Smooth muscle cell (in vitro differentiated cells): ENCODE data around the gene SORCS2. TPM values are rescaled to one million over a fixed set of nuclear protein-coding genes. Genes with fewer than 3 reads are reported as not detected.

Experiments used
- DNase-seq: peaks from one replicate; lab custom pipeline; 2025; ENCODE audit not compliant: unreplicated experiment; lab: John Stamatoyannopoulos, UW
- H2AFZ ChIP-seq: fragments of 200-600 bp; sonication (generic); 2 replicates; pipeline ENCODE4 v1.6.0; 2016; ENCODE audit warnings: antibody characterized with exemption, low read depth, mild to moderate bottlenecking
- H3F3A ChIP-seq: fragments of 200-600 bp; sonication (generic); 2 replicates; pipeline ENCODE4 v1.6.0; 2017; ENCODE audit warnings: antibody characterized with exemption, low read depth
- H3K27ac ChIP-seq: fragments of 200-600 bp; sonication (generic); 2 replicates; pipeline ENCODE4 v1.5.1; 2016; ENCODE audit warnings: low read depth, mild to moderate bottlenecking
- H3K27me3 ChIP-seq: fragments of 200-600 bp; sonication (generic); 2 replicates; pipeline ENCODE4 v1.6.1; 2016; ENCODE audit warnings: low read depth, mild to moderate bottlenecking
- H3K36me3 ChIP-seq: fragments of 200-600 bp; sonication (generic); 2 replicates; pipeline ENCODE4 v1.5.1; 2016; ENCODE audit warnings: low read depth
- H3K4me1 ChIP-seq: fragments of 200-600 bp; sonication (generic); 2 replicates; pipeline ENCODE4 v1.5.1; 2016; ENCODE audit warnings: low read depth
- H3K4me2 ChIP-seq: fragments of 200-600 bp; sonication (generic); 2 replicates; pipeline ENCODE4 v1.6.0; 2016; ENCODE audit warnings: mild to moderate bottlenecking
- H3K4me3 ChIP-seq: fragments of 200-600 bp; sonication (generic); 2 replicates; pipeline ENCODE4 v1.5.1; 2016; ENCODE audit warnings: mild to moderate bottlenecking
- H3K79me2 ChIP-seq: fragments of 200-600 bp; sonication (generic); 2 replicates; pipeline ENCODE4 v1.6.0; 2016; ENCODE audit warnings: low read depth, mild to moderate bottlenecking
- H3K9ac ChIP-seq: fragments of 200-600 bp; sonication (generic); 2 replicates; pipeline ENCODE4 v1.6.0; 2016; ENCODE audit warnings: low read depth
- H3K9me3 ChIP-seq: fragments of 200-600 bp; sonication (generic); replicated peaks from 2 replicates; pipeline ENCODE4 v1.5.1; 2016; ENCODE audit warnings: low read depth
- H4K20me1 ChIP-seq: fragments of 200-600 bp; sonication (generic); 2 replicates; pipeline ENCODE4 v1.6.0; 2016; ENCODE audit warnings: low read depth
- WGBS: methylation state at CpG from one replicate; pipeline ENCODE4 v1.1.7; 2016; ENCODE audit warnings: low lambda C conversion rate; 5-methylcytosine and 5-hydroxymethylcytosine counted together
- polyA plus RNA-seq: library from polyadenylated mRNA; unstranded; fragments of >200 nt; fragmentation: Nextera tagmentation; extraction: Ambion mirVana; gene quantifications from 2 replicates; pipeline ENCODE4 v1.2.1, GENCODE V29; 2016
- total RNA-seq: library from RNA; depleted of rRNA; stranded (reverse); fragments of >200 nt; gene quantifications from 2 replicates; pipeline ENCODE4 v1.2.3, GENCODE V29; 2014
- TF ChIP-seq, protein P1 (sequence below): fragments of 200-600 bp; sonication (generic); IDR thresholded peaks from 2 replicates; pipeline ENCODE4 v1.5.1; 2017; ENCODE audit warnings: borderline replicate concordance, mild to moderate bottlenecking, antibody characterized with exemption; ENCODE audit not compliant: insufficient read depth, poor library complexity, severe bottlenecking

Gene SORCS2
- total and polyA plus RNA-seq, 2 experiments from 2014 or later, result 5.2 to 9.3 TPM

DNA sequence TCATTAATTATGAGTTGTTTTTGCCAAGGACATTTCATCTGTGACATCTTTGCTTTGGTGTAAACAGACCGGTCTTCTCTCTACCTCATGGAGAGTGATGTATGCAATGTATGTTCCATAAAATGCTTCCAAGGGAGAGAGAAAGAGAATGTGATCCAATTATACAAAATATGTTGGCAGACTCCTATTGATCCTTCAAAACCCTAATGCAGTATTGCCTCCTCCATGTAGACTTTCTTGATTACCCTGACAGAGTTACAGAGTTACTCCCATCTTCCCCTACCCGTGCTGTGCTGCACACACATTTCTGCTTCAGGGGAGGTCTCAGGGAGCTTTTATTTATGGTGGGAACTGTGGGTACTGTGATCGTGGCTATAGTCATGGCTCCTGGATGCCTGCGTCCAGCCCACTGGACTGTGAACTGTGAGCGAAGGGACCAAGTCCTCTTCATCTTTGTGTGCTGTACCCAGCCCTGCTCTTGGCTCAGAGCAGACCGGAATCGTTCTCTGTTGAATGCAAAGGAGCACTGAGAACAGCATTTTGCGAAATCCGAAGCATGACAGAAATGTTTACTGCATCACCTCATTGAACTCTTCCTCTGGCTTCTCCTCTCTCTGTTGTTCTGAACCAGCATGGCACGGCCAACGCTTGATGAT is 32.7 kb downstream of the SORCS2 start:
- H3K4me2 ChIP-seq, result no peak overlapping the region
- no peaks in the 10 kb centered on the region for H3K9me3 ChIP-seq
- no peaks in the 10 kb centered on the region for H3K27me3 ChIP-seq
- H3K4me1 ChIP-seq, result peaks cover 3% of the 10 kb centered on the region
- no peak overlapping the region for H3K9ac ChIP-seq
- DNase-seq, result no peak
- no peaks in the 10 kb centered on the region for H3F3A ChIP-seq
- no peak overlapping the region for H3K27ac ChIP-seq
- no peaks in the 10 kb centered on the region for H3K36me3 ChIP-seq
- H2AFZ ChIP-seq, result no peak overlapping the region
- WGBS, result 91% methylated on average over 11 of the region's 11 CpGs
- TF ChIP-seq, protein P1, sequence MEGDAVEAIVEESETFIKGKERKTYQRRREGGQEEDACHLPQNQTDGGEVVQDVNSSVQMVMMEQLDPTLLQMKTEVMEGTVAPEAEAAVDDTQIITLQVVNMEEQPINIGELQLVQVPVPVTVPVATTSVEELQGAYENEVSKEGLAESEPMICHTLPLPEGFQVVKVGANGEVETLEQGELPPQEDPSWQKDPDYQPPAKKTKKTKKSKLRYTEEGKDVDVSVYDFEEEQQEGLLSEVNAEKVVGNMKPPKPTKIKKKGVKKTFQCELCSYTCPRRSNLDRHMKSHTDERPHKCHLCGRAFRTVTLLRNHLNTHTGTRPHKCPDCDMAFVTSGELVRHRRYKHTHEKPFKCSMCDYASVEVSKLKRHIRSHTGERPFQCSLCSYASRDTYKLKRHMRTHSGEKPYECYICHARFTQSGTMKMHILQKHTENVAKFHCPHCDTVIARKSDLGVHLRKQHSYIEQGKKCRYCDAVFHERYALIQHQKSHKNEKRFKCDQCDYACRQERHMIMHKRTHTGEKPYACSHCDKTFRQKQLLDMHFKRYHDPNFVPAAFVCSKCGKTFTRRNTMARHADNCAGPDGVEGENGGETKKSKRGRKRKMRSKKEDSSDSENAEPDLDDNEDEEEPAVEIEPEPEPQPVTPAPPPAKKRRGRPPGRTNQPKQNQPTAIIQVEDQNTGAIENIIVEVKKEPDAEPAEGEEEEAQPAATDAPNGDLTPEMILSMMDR, result no peak
- H3K79me2 ChIP-seq, result no peaks in the 10 kb centered on the region
- no peaks in the 10 kb centered on the region for H4K20me1 ChIP-seq
- no peak overlapping the region for H3K4me3 ChIP-seq

DNA sequence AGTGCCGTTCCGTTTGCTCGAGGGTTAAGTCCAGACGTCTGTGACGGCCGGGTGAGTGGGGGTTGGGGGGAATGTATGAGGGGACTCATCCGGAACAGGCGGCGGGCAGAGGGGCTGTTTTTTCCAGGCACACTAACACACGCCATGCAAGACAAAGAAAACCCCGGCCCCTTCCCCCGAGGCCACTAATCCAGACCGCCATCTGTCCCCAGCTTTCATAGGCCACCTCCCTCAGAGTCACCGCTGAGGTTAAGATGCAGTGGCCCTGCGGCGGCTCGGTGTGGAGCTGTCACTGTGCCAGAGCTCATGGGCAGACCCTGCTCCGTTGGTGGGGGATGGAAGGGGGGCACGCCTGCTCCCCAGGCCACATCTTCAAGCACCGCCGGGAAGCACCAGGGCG is 34.1 kb downstream of the SORCS2 start:
- no peak for DNase-seq
- TF ChIP-seq, protein P1, result no peak
- WGBS, result 34% methylated on average over 19 of the region's 22 CpGs
- Histone ChIP-seq H3K36me3 (no peaks in the 10 kb centered on the region), H3K9ac (no peak overlapping the region), H3K27ac (no peak overlapping the region), H3F3A (no peaks in the 10 kb centered on the region), H3K4me2 (no peak overlapping the region), H3K4me1 (peaks cover 3% of the 10 kb centered on the region), H4K20me1 (no peaks in the 10 kb centered on the region), H3K79me2 (no peaks in the 10 kb centered on the region), H3K9me3 (no peaks in the 10 kb centered on the region), H2AFZ (no peak overlapping the region), H3K27me3 (no peaks in the 10 kb centered on the region), H3K4me3 (no peak overlapping the region)

DNA sequence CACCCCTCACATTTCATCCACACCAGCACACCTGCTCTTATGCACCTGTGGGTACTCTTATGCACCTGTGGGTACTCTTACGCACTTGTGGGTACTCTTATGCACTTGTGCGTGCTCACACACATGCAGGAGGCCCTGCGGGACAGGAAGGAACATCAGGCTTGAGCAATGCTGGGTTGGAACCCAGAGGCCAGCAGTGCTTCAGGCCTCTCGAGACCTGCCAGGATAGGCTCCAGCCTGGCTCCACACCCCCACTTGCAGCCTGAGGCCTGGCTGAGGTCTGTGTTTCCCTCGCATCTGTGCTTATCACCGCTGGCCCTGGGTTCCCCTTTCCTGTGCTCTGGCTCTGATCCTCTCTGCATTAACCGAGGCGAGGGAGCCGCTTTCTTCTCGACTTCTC is 34.7 kb downstream of the SORCS2 start:
- Histone ChIP-seq H3K4me1 (peaks cover 3% of the 10 kb centered on the region), H3K9ac (no peak overlapping the region), H3K79me2 (no peaks in the 10 kb centered on the region), H3K9me3 (no peaks in the 10 kb centered on the region), H3K36me3 (no peaks in the 10 kb centered on the region), H2AFZ (no peak overlapping the region), H3K4me3 (no peak overlapping the region), H3K27me3 (no peaks in the 10 kb centered on the region), H4K20me1 (no peaks in the 10 kb centered on the region), H3K27ac (no peak overlapping the region), H3F3A (no peaks in the 10 kb centered on the region), H3K4me2 (no peak overlapping the region)
- 71% methylated on average over 10 of the region's 10 CpGs for WGBS
- TF ChIP-seq, protein P1, result no peak
- DNase-seq, result no peak

DNA sequence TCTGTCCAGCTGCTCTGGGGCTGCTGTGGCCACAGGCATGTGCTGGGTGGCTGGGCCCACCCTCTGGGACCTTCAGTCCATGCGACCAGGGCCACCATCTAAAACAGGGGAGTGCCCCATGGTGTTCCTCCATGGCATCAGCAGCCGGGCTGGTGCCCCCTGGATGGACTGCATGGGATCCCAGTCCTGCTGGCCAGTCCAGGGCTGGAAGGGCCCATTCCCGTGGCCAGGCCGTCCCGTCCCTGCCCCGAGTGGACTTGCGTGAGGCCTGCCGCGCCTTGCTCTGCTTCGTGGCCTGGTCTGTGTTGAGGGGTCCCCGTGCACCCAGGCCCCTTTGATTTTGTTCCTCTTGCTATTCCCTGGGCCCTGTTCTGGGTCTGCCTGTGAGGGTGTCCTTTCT is 36.4 kb downstream of the SORCS2 start:
- TF ChIP-seq, protein P1, result no peak
- no peaks in the 10 kb centered on the region for H3K9me3 ChIP-seq
- no peak for DNase-seq
- no peaks in the 10 kb centered on the region for H3K27me3 ChIP-seq
- peaks cover 3% of the 10 kb centered on the region for H3K4me1 ChIP-seq
- 99% methylated on average over 11 of the region's 11 CpGs for WGBS
- H4K20me1 ChIP-seq, result no peaks in the 10 kb centered on the region
- no peak overlapping the region for H3K27ac ChIP-seq
- no peaks in the 10 kb centered on the region for H3F3A ChIP-seq
- H3K4me3 ChIP-seq, result no peak overlapping the region
- no peaks in the 10 kb centered on the region for H3K79me2 ChIP-seq
- H3K36me3 ChIP-seq, result no peaks in the 10 kb centered on the region
- no peak overlapping the region for H2AFZ ChIP-seq
- no peak overlapping the region for H3K9ac ChIP-seq
- H3K4me2 ChIP-seq, result no peak overlapping the region
